ENCODE measurements around the gene GUCY1A1. TPM values are rescaled to one million over a fixed set of nuclear protein-coding genes. Genes with fewer than 3 reads are reported as not detected.

Gene GUCY1A1
- total RNA-seq, 1 donor from 2014 or later: 63.1 TPM

GRCh38 chr4:155687380-155687982 lies 20.8 kb downstream of the GUCY1A1 start:
- no peak for TF ChIP-seq CTCF (IDR thresholded peaks at IDR 0.05)
- no peak for DNase-seq

GRCh38 chr4:155688211-155688610 lies 21.6 kb downstream of the GUCY1A1 start:
- H3K4me1 ChIP-seq: peaks cover 21% of the 10 kb centered on the region
- no peak for ATAC-seq

More at GRCh38 chr4:155687380-155687982, 20.8 kb downstream of the GUCY1A1 start:
- no peak for ATAC-seq
- Histone ChIP-seq H3K27ac (no peak overlapping the region), H3K36me3 (no peaks in the 10 kb centered on the region), H3K27me3 (ENCODE audit: low read depth) (no peaks in the 10 kb centered on the region), H3K4me3 (no peak overlapping the region), H3K4me1 (peaks cover 15% of the 10 kb centered on the region), H3K9me3 (no peaks in the 10 kb centered on the region)
- intact Hi-C loops (cut with DNase I): no loop called here

GRCh38 chr4:155688860-155689259 lies 22.2 kb downstream of the GUCY1A1 start:
- H3K27me3 ChIP-seq (ENCODE audit: low read depth): no peaks in the 10 kb centered on the region
- no peak for TF ChIP-seq CTCF (IDR thresholded peaks at IDR 0.05)
- no peak overlapping the region for H3K4me3 ChIP-seq
- ATAC-seq: no peak
- intact Hi-C loops (cut with DNase I): no loop called here
- H3K4me1 ChIP-seq: peaks cover 28% of the 10 kb centered on the region
- H3K27ac ChIP-seq: no peak overlapping the region
- no peaks in the 10 kb centered on the region for H3K36me3 ChIP-seq
- H3K9me3 ChIP-seq: no peaks in the 10 kb centered on the region
- DNase-seq: no peak

More at GRCh38 chr4:155688211-155688610, 21.6 kb downstream of the GUCY1A1 start:
- H3K9me3 ChIP-seq: no peaks in the 10 kb centered on the region
- no peaks in the 10 kb centered on the region for H3K27me3 ChIP-seq (ENCODE audit: low read depth)
- H3K4me3 ChIP-seq: no peak overlapping the region
- DNase-seq: no peak
- no peaks in the 10 kb centered on the region for H3K36me3 ChIP-seq
- no peak overlapping the region for H3K27ac ChIP-seq
- intact Hi-C loops (cut with DNase I): no loop called here
- no peak for TF ChIP-seq CTCF (IDR thresholded peaks at IDR 0.05)

GRCh38 chr4:155690044-155690837 lies 23.6 kb downstream of the GUCY1A1 start:
- DNase-seq: no peak
- intact Hi-C loops (cut with DNase I): no loop called here
- no peak overlapping the region for H3K27ac ChIP-seq
- no peaks in the 10 kb centered on the region for H3K27me3 ChIP-seq (ENCODE audit: low read depth)
- no peak overlapping the region for H3K4me3 ChIP-seq
- no peak for TF ChIP-seq CTCF (IDR thresholded peaks at IDR 0.05)
- H3K36me3 ChIP-seq: no peaks in the 10 kb centered on the region
- ATAC-seq: no peak
- H3K9me3 ChIP-seq: no peaks in the 10 kb centered on the region
- peaks cover 22% of the 10 kb centered on the region for H3K4me1 ChIP-seq

- no peak for TF ChIP-seq CTCF (IDR thresholded peaks at IDR 0.05)
- Histone ChIP-seq H3K27ac (peak overlapping the region; percentile 43), H3K27me3 (ENCODE audit: low read depth) (no peaks in the 10 kb centered on the region), H3K4me1 (peaks cover 32% of the 10 kb centered on the region), H3K4me3 (no peak overlapping the region), H3K36me3 (no peaks in the 10 kb centered on the region), H3K9me3 (no peaks in the 10 kb centered on the region)
- intact Hi-C loops (cut with DNase I): no loop called here
- ATAC-seq (no peak), DNase-seq (no peak)
Observed at GRCh38 chr4:155692361-155692760, 25.7 kb downstream of the GUCY1A1 start.
